ENCODE data around the gene SEC23A. TPM values are rescaled to one million over a fixed set of nuclear protein-coding genes. Genes with fewer than 3 reads are reported as not detected.
"Not testable (repeated sequence)": the region's sequence is repeated elsewhere in the genome, so short reads cannot be mapped to it uniquely, and the experiment has no call there.

SEC23A gene
- total RNA-seq, 2 donors from 2014 or later = 87.1 to 140 TPM

- intact Hi-C loops (cut with DNase I) = no loop called here
- ATAC-seq (no peak), DNase-seq (no peak)
Measured at GRCh38 chr14:39038542-39038941, 64.5 kb downstream of the SEC23A start.

GRCh38 chr14:39036760-39037159 is 66.3 kb downstream of the SEC23A start:
- DNase-seq (no peak), ATAC-seq (no peak)
- intact Hi-C loops (cut with DNase I) = no loop called here

GRCh38 chr14:39035336-39035735 is 67.7 kb downstream of the SEC23A start:
- intact Hi-C loops (cut with DNase I) = no loop called here
- no peak for ATAC-seq

GRCh38 chr14:39034481-39035296 is 68.3 kb downstream of the SEC23A start:
- DNase-seq = no peak
- ATAC-seq = no peak
- intact Hi-C loops (cut with DNase I) = no loop called here

More at GRCh38 chr14:39035336-39035735, 67.7 kb downstream of the SEC23A start:
- DNase-seq = no peak

- intact Hi-C loops (cut with DNase I) = no loop called here
- no peak for ATAC-seq
- no peak for DNase-seq
Measured at GRCh38 chr14:39033371-39033770, 69.7 kb downstream of the SEC23A start.

GRCh38 chr14:39030209-39030608 is 72.8 kb downstream of the SEC23A start:
- intact Hi-C loops (cut with DNase I) = no loop called here
- ATAC-seq = peak in 1 of 2 donors; percentile 34

GRCh38 chr14:39029789-39030188 is 73.2 kb downstream of the SEC23A start:
- DNase-seq = no peak
- ATAC-seq = no peak
- intact Hi-C loops (cut with DNase I) = no loop called here

More at GRCh38 chr14:39030209-39030608, 72.8 kb downstream of the SEC23A start:
- no peak for DNase-seq

GRCh38 chr14:39028620-39029019 is 74.4 kb downstream of the SEC23A start:
- intact Hi-C loops (cut with DNase I) = no loop called here
- ATAC-seq = no peak
- DNase-seq = no peak

GRCh38 chr14:39025810-39026627 is 77.0 kb downstream of the SEC23A start:
- intact Hi-C loops (cut with DNase I) = no loop called here
- ATAC-seq (no peak), DNase-seq (no peak)

- no peak for DNase-seq
- intact Hi-C loops (cut with DNase I) = no loop called here
- no peak for ATAC-seq
Measured at GRCh38 chr14:39025250-39025809, 77.7 kb downstream of the SEC23A start.

- no peak for ATAC-seq
- intact Hi-C loops (cut with DNase I) = no loop called here
- DNase-seq = no peak
Measured at GRCh38 chr14:39023939-39024871, 78.8 kb downstream of the SEC23A start.

GRCh38 chr14:39017096-39018016 is 85.7 kb downstream of the SEC23A start:
- intact Hi-C loops (cut with DNase I) = loop anchor here (5.0 to 10.0 kb wide), 2 partner anchors 293 to 295 kb away; no protein-coding TSS in a partner anchor
- ATAC-seq, DNase-seq: not testable (repeated sequence)

GRCh38 chr14:39016733-39017095 is 86.3 kb downstream of the SEC23A start:
- intact Hi-C loops (cut with DNase I) = loop anchor here (5.0 to 10.0 kb wide), 2 partner anchors 292 to 294 kb away; no protein-coding TSS in a partner anchor
- DNase-seq (no peak), ATAC-seq (peak in 1 of 2 donors; percentile 17)

GRCh38 chr14:39015964-39016577 is 87.0 kb downstream of the SEC23A start:
- ATAC-seq (peak; percentile 30 to 68), DNase-seq (no peak)
- intact Hi-C loops (cut with DNase I) = loop anchor here (5.0 to 10.0 kb wide), 2 partner anchors 291 to 294 kb away; no protein-coding TSS in a partner anchor

- DNase-seq (no peak), ATAC-seq (peak in 1 of 2 donors; percentile 56)
- intact Hi-C loops (cut with DNase I) = loop anchor here (5.0 to 10.0 kb wide), 2 partner anchors 291 to 293 kb away; no protein-coding TSS in a partner anchor
Measured at GRCh38 chr14:39015360-39015961, 87.6 kb downstream of the SEC23A start.

GRCh38 chr14:39014460-39014859 is 88.6 kb downstream of the SEC23A start:
- DNase-seq = no peak
- no peak for ATAC-seq
- intact Hi-C loops (cut with DNase I) = loop anchor here (5.0 to 10.0 kb wide), 2 partner anchors 290 to 1112 kb away; no protein-coding TSS in a partner anchor
